Ramos (cell line): ENCODE data around the gene KRR1.

ENCODE experiments used
- in situ Hi-C: fragments of 300-500 bp; cut with MboI; formaldehyde crosslinking; loops from one replicate; pipeline ENCODE4 v1.14.3; 2022; ENCODE audit warnings: low sequenced_read_pairs; ENCODE audit not compliant: unreplicated experiment

KRR1 gene

GRCh38 chr12:75511116-75512048, at the start of gene KRR1:
TSS of gene KRR1 (minus strand) at chr12:75511609. CDS start at chr12:75511597, 12 bp downstream.
- in situ Hi-C loops, result no loop called here

- in situ Hi-C loops, result no loop called here
Observed at GRCh38 chr12:75560167-75560566, 48.8 kb upstream of the KRR1 start.

- in situ Hi-C loops, result no loop called here
Observed at GRCh38 chr12:75558287-75558686, 46.9 kb upstream of the KRR1 start.

GRCh38 chr12:75556311-75556899, 45.0 kb upstream of the KRR1 start:
- in situ Hi-C loops, result no loop called here

- in situ Hi-C loops, result no loop called here
Observed at GRCh38 chr12:75554556-75554880, 43.1 kb upstream of the KRR1 start.

- in situ Hi-C loops, result no loop called here
Observed at GRCh38 chr12:75553836-75554555, 42.6 kb upstream of the KRR1 start.

GRCh38 chr12:75553398-75553797, 42.0 kb upstream of the KRR1 start:
- in situ Hi-C loops, result no loop called here

GRCh38 chr12:75551477-75551876, 40.1 kb upstream of the KRR1 start:
- in situ Hi-C loops, result no loop called here

GRCh38 chr12:75550401-75551240, 39.2 kb upstream of the KRR1 start:
- in situ Hi-C loops, result no loop called here

GRCh38 chr12:75549989-75550388, 38.6 kb upstream of the KRR1 start:
- in situ Hi-C loops, result no loop called here

- in situ Hi-C loops, result no loop called here
Observed at GRCh38 chr12:75548879-75549278, 37.5 kb upstream of the KRR1 start.

- in situ Hi-C loops, result no loop called here
Observed at GRCh38 chr12:75545636-75546035, 34.2 kb upstream of the KRR1 start.

- in situ Hi-C loops, result no loop called here
Observed at GRCh38 chr12:75543529-75543928, 32.1 kb upstream of the KRR1 start.

- in situ Hi-C loops, result no loop called here
Observed at GRCh38 chr12:75542942-75543341, 31.5 kb upstream of the KRR1 start.

GRCh38 chr12:75539889-75540288, 28.5 kb upstream of the KRR1 start:
- in situ Hi-C loops, result no loop called here

GRCh38 chr12:75533239-75533638, 21.8 kb upstream of the KRR1 start:
- in situ Hi-C loops, result no loop called here

GRCh38 chr12:75529826-75530225, 18.4 kb upstream of the KRR1 start:
- in situ Hi-C loops, result loop anchor here (10.0 kb wide), 1 partner anchor 505 kb away; the partner anchor contains the start of gene PHLDA1

GRCh38 chr12:75529316-75529715, 17.9 kb upstream of the KRR1 start:
- in situ Hi-C loops, result loop anchor here (10.0 kb wide), 1 partner anchor 505 kb away; the partner anchor contains the start of gene PHLDA1

- in situ Hi-C loops, result loop anchor here (10.0 kb wide), 1 partner anchor 506 kb away; the partner anchor contains the start of gene PHLDA1
Observed at GRCh38 chr12:75528692-75529091, 17.3 kb upstream of the KRR1 start.

GRCh38 chr12:75528272-75528671, 16.9 kb upstream of the KRR1 start:
- in situ Hi-C loops, result loop anchor here (10.0 kb wide), 1 partner anchor 507 kb away; the partner anchor contains the start of gene PHLDA1
